Neuron (in vitro differentiated cells): ENCODE measurements around the gene ME3.

Source experiments
- H2AFZ ChIP-seq: one replicate; pipeline ENCODE4 v1.6.1; 2013; ENCODE audit warnings: low read depth, mild to moderate bottlenecking, inconsistent platforms, low read length, moderate library complexity
- H3K27me3 ChIP-seq: one replicate; pipeline ENCODE4 v1.6.1; 2013; ENCODE audit warnings: low read length; ENCODE audit not compliant: insufficient read depth
- H3K36me3 ChIP-seq: one replicate; pipeline ENCODE4 v1.6.1; 2013; ENCODE audit warnings: low read length; ENCODE audit not compliant: insufficient read depth
- H3K4me1 ChIP-seq: one replicate; pipeline ENCODE4 v1.6.1; 2013; ENCODE audit warnings: low read length; ENCODE audit not compliant: insufficient read depth
- H3K4me3 ChIP-seq: 2 replicates; pipeline ENCODE4 v1.5.1; 2013; ENCODE audit warnings: mild to moderate bottlenecking, low read length, moderate library complexity
- H3K9me3 ChIP-seq: one replicate; pipeline ENCODE4 v1.6.1; 2013; ENCODE audit warnings: low read length

The ME3 gene

GRCh38 chr11:86513138-86513537 lies 159.3 kb downstream of the ME3 start:
- H3K9me3 ChIP-seq, result no peaks in the 10 kb centered on the region
- no peak overlapping the region for H2AFZ ChIP-seq
- no peaks in the 10 kb centered on the region for H3K36me3 ChIP-seq
- no peaks in the 10 kb centered on the region for H3K27me3 ChIP-seq
- H3K4me3 ChIP-seq, result no peak overlapping the region
- peaks cover 5% of the 10 kb centered on the region for H3K4me1 ChIP-seq

- H2AFZ ChIP-seq, result no peak overlapping the region
- H3K4me3 ChIP-seq, result no peak overlapping the region
- no peaks in the 10 kb centered on the region for H3K36me3 ChIP-seq
- H3K9me3 ChIP-seq, result no peaks in the 10 kb centered on the region
- H3K27me3 ChIP-seq, result no peaks in the 10 kb centered on the region
- peaks cover 5% of the 10 kb centered on the region for H3K4me1 ChIP-seq
Measured at GRCh38 chr11:86511086-86511551, 161.3 kb downstream of the ME3 start.

- no peak overlapping the region for H3K4me3 ChIP-seq
- H3K4me1 ChIP-seq, result peaks cover 3% of the 10 kb centered on the region
- no peak overlapping the region for H2AFZ ChIP-seq
- no peaks in the 10 kb centered on the region for H3K27me3 ChIP-seq
- H3K36me3 ChIP-seq, result no peaks in the 10 kb centered on the region
- H3K9me3 ChIP-seq, result no peaks in the 10 kb centered on the region
Measured at GRCh38 chr11:86510674-86511073, 161.7 kb downstream of the ME3 start.

GRCh38 chr11:86510097-86510496 lies 162.3 kb downstream of the ME3 start:
- no peaks in the 10 kb centered on the region for H3K9me3 ChIP-seq
- H3K4me1 ChIP-seq, result no peaks in the 10 kb centered on the region
- no peaks in the 10 kb centered on the region for H3K36me3 ChIP-seq
- no peaks in the 10 kb centered on the region for H3K27me3 ChIP-seq
- H2AFZ ChIP-seq, result no peak overlapping the region
- H3K4me3 ChIP-seq, result no peak overlapping the region

GRCh38 chr11:86509588-86509974 lies 162.8 kb downstream of the ME3 start:
- Histone ChIP-seq H3K9me3 (no peaks in the 10 kb centered on the region), H3K27me3 (no peaks in the 10 kb centered on the region), H2AFZ (no peak overlapping the region), H3K4me1 (no peaks in the 10 kb centered on the region), H3K36me3 (no peaks in the 10 kb centered on the region), H3K4me3 (no peak overlapping the region)

GRCh38 chr11:86508604-86509587 lies 163.5 kb downstream of the ME3 start:
- no peaks in the 10 kb centered on the region for H3K36me3 ChIP-seq
- no peak overlapping the region for H3K4me3 ChIP-seq
- H3K27me3 ChIP-seq, result no peaks in the 10 kb centered on the region
- no peak overlapping the region for H2AFZ ChIP-seq
- no peaks in the 10 kb centered on the region for H3K9me3 ChIP-seq
- H3K4me1 ChIP-seq, result no peaks in the 10 kb centered on the region

- no peak overlapping the region for H2AFZ ChIP-seq
- no peaks in the 10 kb centered on the region for H3K36me3 ChIP-seq
- no peaks in the 10 kb centered on the region for H3K27me3 ChIP-seq
- no peaks in the 10 kb centered on the region for H3K4me1 ChIP-seq
- no peak overlapping the region for H3K4me3 ChIP-seq
- H3K9me3 ChIP-seq, result no peaks in the 10 kb centered on the region
Measured at GRCh38 chr11:86507249-86507845, 165.1 kb downstream of the ME3 start.

- H3K9me3 ChIP-seq, result no peaks in the 10 kb centered on the region
- H3K27me3 ChIP-seq, result no peaks in the 10 kb centered on the region
- no peak overlapping the region for H2AFZ ChIP-seq
- H3K4me1 ChIP-seq, result no peaks in the 10 kb centered on the region
- H3K36me3 ChIP-seq, result no peaks in the 10 kb centered on the region
- no peak overlapping the region for H3K4me3 ChIP-seq
Measured at GRCh38 chr11:86506235-86506634, 166.2 kb downstream of the ME3 start.

GRCh38 chr11:86503131-86503530 lies 169.3 kb downstream of the ME3 start:
- Histone ChIP-seq H3K4me3 (no peak overlapping the region), H3K9me3 (no peaks in the 10 kb centered on the region), H2AFZ (no peak overlapping the region), H3K27me3 (no peaks in the 10 kb centered on the region), H3K4me1 (no peaks in the 10 kb centered on the region), H3K36me3 (no peaks in the 10 kb centered on the region)

- no peak overlapping the region for H3K4me3 ChIP-seq
- no peaks in the 10 kb centered on the region for H3K4me1 ChIP-seq
- no peaks in the 10 kb centered on the region for H3K27me3 ChIP-seq
- no peaks in the 10 kb centered on the region for H3K36me3 ChIP-seq
- no peak overlapping the region for H2AFZ ChIP-seq
- H3K9me3 ChIP-seq, result no peaks in the 10 kb centered on the region
Measured at GRCh38 chr11:86502137-86502642, 170.2 kb downstream of the ME3 start.

GRCh38 chr11:86500500-86501140 lies 171.8 kb downstream of the ME3 start:
- H3K36me3 ChIP-seq, result no peaks in the 10 kb centered on the region
- H3K9me3 ChIP-seq, result no peaks in the 10 kb centered on the region
- H3K4me1 ChIP-seq, result no peaks in the 10 kb centered on the region
- no peak overlapping the region for H2AFZ ChIP-seq
- no peak overlapping the region for H3K4me3 ChIP-seq
- no peaks in the 10 kb centered on the region for H3K27me3 ChIP-seq

GRCh38 chr11:86499723-86500129 lies 172.7 kb downstream of the ME3 start:
- no peak overlapping the region for H3K4me3 ChIP-seq
- H3K4me1 ChIP-seq, result no peaks in the 10 kb centered on the region
- no peaks in the 10 kb centered on the region for H3K27me3 ChIP-seq
- no peaks in the 10 kb centered on the region for H3K36me3 ChIP-seq
- no peaks in the 10 kb centered on the region for H3K9me3 ChIP-seq
- no peak overlapping the region for H2AFZ ChIP-seq

- Histone ChIP-seq H3K27me3 (no peaks in the 10 kb centered on the region), H3K4me3 (no peak overlapping the region), H2AFZ (no peak overlapping the region), H3K9me3 (no peaks in the 10 kb centered on the region), H3K36me3 (no peaks in the 10 kb centered on the region), H3K4me1 (no peaks in the 10 kb centered on the region)
Measured at GRCh38 chr11:86497836-86498235, 174.6 kb downstream of the ME3 start.
